Erythroblast (primary cell): ENCODE measurements around the gene TNIK.

ENCODE experiments used
- GATA1 ChIP-seq: IDR thresholded peaks from 2 replicates; pipeline ENCODE4 v1.6.1; 2011; ENCODE audit warnings: low read depth, mild to moderate bottlenecking, control low read depth, low read length, moderate library complexity
- POLR2A ChIP-seq: IDR thresholded peaks from 2 replicates; pipeline ENCODE4 v1.6.1; 2011; ENCODE audit warnings: mild to moderate bottlenecking, low read length

GRCh38 chr3:171258316-171258715, 201.9 kb downstream of the TNIK start:
- TF ChIP-seq POLR2A (no peak), GATA1 (no peak)
